ENCODE measurements around the gene MRPS35. TPM values are rescaled to one million over a fixed set of nuclear protein-coding genes. Genes with fewer than 3 reads are reported as not detected.
A peak's percentile ranks its signal among the peaks of the same experiment; 100 is the strongest.
"Not testable (repeated sequence)": the region's sequence is repeated elsewhere in the genome, so short reads cannot be mapped to it uniquely, and the experiment has no call there.

Gene MRPS35
- total RNA-seq, 4 donors from 2014 or later: 30.7 to 78.8 (median 63.8) TPM

- TF ChIP-seq, protein P1, sequence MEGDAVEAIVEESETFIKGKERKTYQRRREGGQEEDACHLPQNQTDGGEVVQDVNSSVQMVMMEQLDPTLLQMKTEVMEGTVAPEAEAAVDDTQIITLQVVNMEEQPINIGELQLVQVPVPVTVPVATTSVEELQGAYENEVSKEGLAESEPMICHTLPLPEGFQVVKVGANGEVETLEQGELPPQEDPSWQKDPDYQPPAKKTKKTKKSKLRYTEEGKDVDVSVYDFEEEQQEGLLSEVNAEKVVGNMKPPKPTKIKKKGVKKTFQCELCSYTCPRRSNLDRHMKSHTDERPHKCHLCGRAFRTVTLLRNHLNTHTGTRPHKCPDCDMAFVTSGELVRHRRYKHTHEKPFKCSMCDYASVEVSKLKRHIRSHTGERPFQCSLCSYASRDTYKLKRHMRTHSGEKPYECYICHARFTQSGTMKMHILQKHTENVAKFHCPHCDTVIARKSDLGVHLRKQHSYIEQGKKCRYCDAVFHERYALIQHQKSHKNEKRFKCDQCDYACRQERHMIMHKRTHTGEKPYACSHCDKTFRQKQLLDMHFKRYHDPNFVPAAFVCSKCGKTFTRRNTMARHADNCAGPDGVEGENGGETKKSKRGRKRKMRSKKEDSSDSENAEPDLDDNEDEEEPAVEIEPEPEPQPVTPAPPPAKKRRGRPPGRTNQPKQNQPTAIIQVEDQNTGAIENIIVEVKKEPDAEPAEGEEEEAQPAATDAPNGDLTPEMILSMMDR (IDR thresholded peaks at IDR 0.05): peak; percentile 71 to 85 (median 79)
- TF ChIP-seq POLR2AphosphoS5 (IDR thresholded peaks at IDR 0.05): no peak
- intact Hi-C loops (cut with DNase I; ENCODE audit: low total_unique reads): loop anchor here (10.0 kb wide), 2 partner anchors 82 to 202 kb away; no protein-coding TSS in a partner anchor
- H3K9me3 ChIP-seq: no peaks in the 10 kb centered on the region
- H3K4me1 ChIP-seq: peaks cover 0 to 4% (median 0%) of the 10 kb centered on the region in 4 donors
- peak; percentile 35 for DNase-seq
- H3K4me3 ChIP-seq: no peak overlapping the region
- in situ Hi-C loops (cut with MboI; ENCODE audit: low pct_ligation_motif_present in 1 of 4, low pct_unique_long_range_greater_than_20kb in 1 of 4, low sequenced_read_pairs in 3 of 4): loop anchor here in 3 of 4 donors (5.0 to 25.0 kb wide), 4 partner anchors 82 to 212 kb away; no protein-coding TSS in a partner anchor
- 35 to 46% methylated on average over 3 of the region's 3 CpGs for WGBS, 2 donors (ENCODE audit: low coverage in 1 of 2)
- no peak overlapping the region for H3K27ac ChIP-seq
- H3K27me3 ChIP-seq: no peaks in the 10 kb centered on the region
- peaks cover 0 to 25% (median 11%) of the 10 kb centered on the region in 4 donors for H3K36me3 ChIP-seq
Observed at GRCh38 chr12:27733052-27733656, 22.5 kb downstream of the MRPS35 start.

- no peak for DNase-seq
- Histone ChIP-seq H3K4me3 (no peak overlapping the region), H3K27me3 (no peaks in the 10 kb centered on the region), H3K4me1 (peaks cover 0 to under 1% (median 0%) of the 10 kb centered on the region in 4 donors), H3K9me3 (no peaks in the 10 kb centered on the region), H3K27ac (no peak overlapping the region), H3K36me3 (peaks cover 0 to 30% (median 11%) of the 10 kb centered on the region in 4 donors)
- TF ChIP-seq POLR2AphosphoS5 (IDR thresholded peaks at IDR 0.05) (no peak), POLR2A (IDR thresholded peaks at IDR 0.05) (no peak), EP300 (IDR thresholded peaks at IDR 0.05; ENCODE audit: low read depth) (no peak)
- TF ChIP-seq, protein P1 (IDR thresholded peaks at IDR 0.05): no peak
- WGBS, 2 donors (ENCODE audit: low coverage in 1 of 2): 91 to 100% methylated on average over 1 of the region's 1 CpG
- intact Hi-C loops (cut with DNase I; ENCODE audit: low total_unique reads) (loop anchor here (10.0 kb wide), 2 partner anchors 81 to 201 kb away; no protein-coding TSS in a partner anchor), in situ Hi-C loops (cut with MboI; ENCODE audit: low pct_ligation_motif_present in 1 of 4, low pct_unique_long_range_greater_than_20kb in 1 of 4, low sequenced_read_pairs in 3 of 4) (loop anchor here in 3 of 4 donors (5.0 to 25.0 kb wide), 4 partner anchors 81 to 211 kb away; no protein-coding TSS in a partner anchor)
Observed at GRCh38 chr12:27733791-27734190, 23.2 kb downstream of the MRPS35 start.

DNA sequence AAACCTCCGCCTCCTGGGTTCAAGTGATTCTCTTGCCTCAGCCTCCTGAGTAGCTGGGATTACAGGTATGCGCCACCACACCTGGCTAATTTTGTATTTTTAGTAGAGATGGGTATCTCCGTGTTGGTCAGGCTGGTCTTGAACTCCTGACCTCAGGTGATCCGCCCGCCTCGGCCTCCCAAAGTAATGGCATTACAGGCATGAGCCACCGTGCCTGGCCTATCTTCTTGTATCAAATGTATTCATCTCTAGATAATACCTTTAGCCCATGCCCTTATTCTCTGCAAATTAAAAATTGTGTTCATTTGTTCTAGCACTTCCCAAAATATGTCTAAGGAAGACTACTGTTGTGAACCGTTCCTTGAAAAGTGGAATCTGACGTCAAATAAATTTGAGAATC is 23.7 kb downstream of the MRPS35 start:
- not testable (repeated sequence) for H3K4me1 ChIP-seq, H3K9me3 ChIP-seq, H3K27me3 ChIP-seq, DNase-seq, H3K27ac ChIP-seq, H3K4me3 ChIP-seq
- peaks cover 0 to 34% (median 11%) of the 10 kb centered on the region in 4 donors for H3K36me3 ChIP-seq
- WGBS, 2 donors (ENCODE audit: low coverage in 1 of 2): 94 to 96% methylated on average over 4 to 9 of the region's 9 CpGs
- intact Hi-C loops (cut with DNase I; ENCODE audit: low total_unique reads) (loop anchor here (10.0 kb wide), 2 partner anchors 80 to 200 kb away; no protein-coding TSS in a partner anchor), in situ Hi-C loops (cut with MboI; ENCODE audit: low pct_ligation_motif_present in 1 of 4, low pct_unique_long_range_greater_than_20kb in 1 of 4, low sequenced_read_pairs in 3 of 4) (loop anchor here in 3 of 4 donors (5.0 to 25.0 kb wide), 4 partner anchors 80 to 210 kb away; no protein-coding TSS in a partner anchor)

GRCh38 chr12:27743601-27744000 is 33.0 kb downstream of the MRPS35 start:
- WGBS, 2 donors (ENCODE audit: low coverage in 1 of 2): 99 to 100% methylated on average over 3 to 5 of the region's 5 CpGs
- no peaks in the 10 kb centered on the region for H3K9me3 ChIP-seq
- TF ChIP-seq, protein P1 (IDR thresholded peaks at IDR 0.05): no peak
- TF ChIP-seq EP300 (IDR thresholded peaks at IDR 0.05; ENCODE audit: low read depth): no peak
- TF ChIP-seq POLR2A (IDR thresholded peaks at IDR 0.05): no peak
- no peak for TF ChIP-seq POLR2AphosphoS5 (IDR thresholded peaks at IDR 0.05)
- no peak overlapping the region for H3K4me3 ChIP-seq
- no peak for DNase-seq
- H3K36me3 ChIP-seq: peaks cover 0 to 6% (median 0%) of the 10 kb centered on the region in 4 donors
- H3K27ac ChIP-seq: no peak overlapping the region
- H3K27me3 ChIP-seq: no peaks in the 10 kb centered on the region
- intact Hi-C loops (cut with DNase I; ENCODE audit: low total_unique reads) (no loop called here), in situ Hi-C loops (cut with MboI; ENCODE audit: low pct_ligation_motif_present in 1 of 4, low pct_unique_long_range_greater_than_20kb in 1 of 4, low sequenced_read_pairs in 3 of 4) (loop anchor here in 1 of 4 donors (25.0 kb wide), 1 partner anchor 194 kb away; no protein-coding TSS in a partner anchor)
- H3K4me1 ChIP-seq: peaks cover 9 to 26% (median 16%) of the 10 kb centered on the region in 4 donors

DNA sequence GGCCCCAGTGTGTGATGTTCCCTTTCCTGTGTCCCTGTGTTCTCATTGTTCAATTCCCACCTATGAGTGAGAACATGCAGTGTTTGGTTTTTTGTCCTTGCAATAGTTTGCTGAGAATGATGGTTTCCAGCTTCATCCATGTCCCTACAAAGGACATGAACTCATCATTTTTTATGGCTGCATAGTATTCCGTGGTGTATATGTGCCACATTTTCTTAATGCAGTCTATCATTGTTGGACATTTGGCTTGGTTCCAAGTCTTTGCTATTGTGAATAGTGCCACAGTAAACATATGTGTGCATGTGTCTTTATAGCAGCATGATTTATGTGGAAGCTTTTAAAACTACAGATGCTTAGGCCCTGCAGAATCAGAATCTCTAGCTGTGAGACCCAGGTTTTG is 35.1 kb downstream of the MRPS35 start:
- H3K4me3 ChIP-seq; DNase-seq; H3K9me3 ChIP-seq; H3K36me3 ChIP-seq; intact Hi-C loops (cut with DNase I; ENCODE audit: low total_unique reads); H3K27me3 ChIP-seq: not testable (repeated sequence)
- peak overlapping the region in 1 of 4 donors; percentile 69 for H3K27ac ChIP-seq
- WGBS, 2 donors (ENCODE audit: low coverage in 1 of 2): 82% methylated on average over 1 of the region's 1 CpG; no CpG with 5 or more reads in 1 of the 2 donors
- in situ Hi-C loops (cut with MboI; ENCODE audit: low pct_ligation_motif_present in 1 of 4, low pct_unique_long_range_greater_than_20kb in 1 of 4, low sequenced_read_pairs in 3 of 4): loop anchor here in 1 of 4 donors (25.0 kb wide), 1 partner anchor 192 kb away; no protein-coding TSS in a partner anchor
- H3K4me1 ChIP-seq: peaks cover 9 to 28% (median 18%) of the 10 kb centered on the region in 4 donors

Data from transverse colon (tissue), 4 donors.